ENCODE results near the gene CAMTA1. TPM values are rescaled to one million over a fixed set of nuclear protein-coding genes. Genes with fewer than 3 reads are reported as not detected.
A peak's percentile ranks its signal among the peaks of the same experiment; 100 is the strongest.
"Not testable (repeated sequence)": the region's sequence is repeated elsewhere in the genome, so short reads cannot be mapped to it uniquely, and the experiment has no call there.

Gene CAMTA1
- total RNA-seq, 2 experiments from 2014 or later = 43.9 to 73.3 TPM

GRCh38 chr1:6827630-6828165 lies 42.4 kb downstream of the CAMTA1 start:
- DNase-seq (ENCODE audit: low spot score) = no peak
- H4K20me1 ChIP-seq (ENCODE audit: insufficient read depth, low read length) = 0 out of 2 replicates have a peak, but pooled peaks cover 4% of the 10 kb centered on the region
- no peak for TF ChIP-seq EZH2phosphoT487 (IDR thresholded peaks at IDR 0.05; ENCODE audit: borderline replicate concordance, low read depth, low read length)
- TF ChIP-seq CTCF (conservative IDR thresholded peaks at IDR 0.05; ENCODE audit: low read length) = no peak
- H3K9me3 ChIP-seq (ENCODE audit: low read length) = no peaks in the 10 kb centered on the region
- H3K4me3 ChIP-seq (ENCODE audit: low read depth, low read length, poor library complexity, severe bottlenecking) = no peak overlapping the region
- BruUV-seq (replicated peaks) = TSS peak; percentile 9
- H3K36me3 ChIP-seq (ENCODE audit: insufficient read depth, low read length) = peaks cover 25% of the 10 kb centered on the region; the same call in 1 of the 2 replicates
- no peaks in the 10 kb centered on the region for H3K4me1 ChIP-seq (ENCODE audit: insufficient read depth, low read length, poor library complexity, severe bottlenecking)
- H3K79me2 ChIP-seq (ENCODE audit: insufficient read depth, low read depth, low read length) = peaks cover 4% of the 10 kb centered on the region; the same call in 1 of the 2 replicates
- intact Hi-C loops (cut with micrococcal nuclease; ENCODE audit: unreplicated experiment) = no loop called here
- no peak overlapping the region for H3K4me2 ChIP-seq (ENCODE audit: low read length)
- H3K27ac ChIP-seq (ENCODE audit: low read depth, low read length, poor library complexity, severe bottlenecking) = no peak overlapping the region
- ChIA-PET POLR2A (interaction anchor here (1.1 kb wide), 1 partner anchor 15 kb away, joined by 4 read pairs; no protein-coding TSS in a partner anchor), CTCF (ENCODE audit: unreplicated experiment) (no interaction called here)
- no peaks in the 10 kb centered on the region for H3K9me2 ChIP-seq (ENCODE audit: insufficient read depth, low read length)
- H2AFZ ChIP-seq (ENCODE audit: low read length) = no peak overlapping the region

DNA sequence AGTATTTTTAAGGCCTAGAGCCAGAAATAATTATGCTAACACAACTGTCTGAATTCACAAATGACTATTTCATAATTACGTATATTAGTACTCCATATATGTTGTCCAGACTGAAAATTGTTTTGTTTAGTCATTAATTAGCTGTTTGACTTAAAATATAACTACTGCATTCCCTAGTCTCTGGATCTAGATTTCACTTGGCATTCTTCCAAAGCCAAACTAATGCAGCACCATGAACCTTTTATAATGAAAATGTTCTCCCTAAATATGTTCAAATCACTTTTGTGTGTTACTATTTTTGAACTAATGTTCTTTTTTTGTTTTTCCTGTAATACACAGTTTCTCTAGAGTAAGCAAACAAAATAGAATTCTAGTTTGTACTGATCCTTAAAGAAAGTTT lies 46.1 kb downstream of the CAMTA1 start:
- Histone ChIP-seq H3K4me2 (ENCODE audit: low read length) (no peak overlapping the region), H3K9me3 (ENCODE audit: low read length) (no peaks in the 10 kb centered on the region), H3K4me3 (ENCODE audit: low read depth, low read length, poor library complexity, severe bottlenecking) (no peak overlapping the region), H2AFZ (ENCODE audit: low read length) (no peak overlapping the region), H4K20me1 (ENCODE audit: insufficient read depth, low read length) (no peaks in the 10 kb centered on the region), H3K36me3 (ENCODE audit: insufficient read depth, low read length) (peaks cover 12% of the 10 kb centered on the region; the same call in 1 of the 2 replicates), H3K79me2 (ENCODE audit: insufficient read depth, low read depth, low read length) (no peaks in the 10 kb centered on the region), H3K4me1 (ENCODE audit: insufficient read depth, low read length, poor library complexity, severe bottlenecking) (no peaks in the 10 kb centered on the region), H3K9me2 (ENCODE audit: insufficient read depth, low read length) (no peaks in the 10 kb centered on the region), H3K27ac (ENCODE audit: low read depth, low read length, poor library complexity, severe bottlenecking) (no peak overlapping the region)
- intact Hi-C loops (cut with micrococcal nuclease; ENCODE audit: unreplicated experiment) = no loop called here
- DNase-seq (ENCODE audit: low spot score) = no peak
- POLR2A ChIA-PET = no interaction called here
- CTCF ChIA-PET (ENCODE audit: unreplicated experiment) = interaction anchor here (0.5 kb wide), 1 partner anchor 53 kb away, joined by 8 read pairs; no protein-coding TSS in a partner anchor
- BruUV-seq (replicated peaks) = no TSS peak
- TF ChIP-seq EZH2phosphoT487 (IDR thresholded peaks at IDR 0.05; ENCODE audit: borderline replicate concordance, low read depth, low read length) (no peak), CTCF (conservative IDR thresholded peaks at IDR 0.05; ENCODE audit: low read length) (no peak)

DNA sequence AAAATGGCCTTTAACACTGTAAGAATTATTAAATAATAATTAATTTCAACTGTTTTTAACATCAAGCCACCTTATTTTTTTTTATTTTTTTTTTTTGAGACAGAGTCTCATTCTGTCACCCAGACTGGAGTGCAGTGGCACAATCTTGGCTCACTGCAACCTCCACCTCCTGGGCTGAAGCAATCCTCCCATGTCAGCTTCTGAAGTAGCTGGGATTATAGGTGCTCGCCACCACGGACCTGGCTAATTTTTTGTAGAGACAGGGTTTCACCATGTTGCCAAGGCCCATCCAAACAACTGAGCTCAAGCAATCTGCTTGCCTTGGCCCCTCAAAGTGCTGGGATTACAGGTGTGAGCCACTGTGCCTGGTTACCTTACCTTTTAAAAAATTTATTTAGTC lies 46.8 kb downstream of the CAMTA1 start:
- H3K4me1 ChIP-seq (ENCODE audit: insufficient read depth, low read length, poor library complexity, severe bottlenecking); H3K4me2 ChIP-seq (ENCODE audit: low read length); intact Hi-C loops (cut with micrococcal nuclease; ENCODE audit: unreplicated experiment); H3K79me2 ChIP-seq (ENCODE audit: insufficient read depth, low read depth, low read length); H4K20me1 ChIP-seq (ENCODE audit: insufficient read depth, low read length); H3K9me2 ChIP-seq (ENCODE audit: insufficient read depth, low read length); BruUV-seq (replicated peaks); H2AFZ ChIP-seq (ENCODE audit: low read length); H3K27ac ChIP-seq (ENCODE audit: low read depth, low read length, poor library complexity, severe bottlenecking); H3K4me3 ChIP-seq (ENCODE audit: low read depth, low read length, poor library complexity, severe bottlenecking); H3K9me3 ChIP-seq (ENCODE audit: low read length); DNase-seq (ENCODE audit: low spot score): not testable (repeated sequence)
- ChIA-PET POLR2A (interaction anchor here (0.9 kb wide), 1 partner anchor 11 kb away, joined by 5 read pairs; no protein-coding TSS in a partner anchor), CTCF (ENCODE audit: unreplicated experiment) (interaction anchor here (0.5 kb wide), 1 partner anchor 52 kb away, joined by 8 read pairs; no protein-coding TSS in a partner anchor)
- H3K36me3 ChIP-seq (ENCODE audit: insufficient read depth, low read length) = peaks cover 12% of the 10 kb centered on the region; the same call in 1 of the 2 replicates
